ENCODE results near the gene DNAJC5G. TPM values are rescaled to one million over a fixed set of nuclear protein-coding genes. Genes with fewer than 3 reads are reported as not detected.
A peak's percentile ranks its signal among the peaks of the same experiment; 100 is the strongest.

The DNAJC5G gene
- total and polyA plus RNA-seq, 2 of the 13 experiments (the other 11 are each of a cell fraction or from before 2014, with no cell fraction given), result 0.05 TPM; not detected in 1

GRCh38 chr2:27322766-27323595, 47.7 kb downstream of the DNAJC5G start, which contains the start of gene MPV17 (continued):
- TF ChIP-seq ZNF512 (CRISPR knock-in tag; IDR thresholded peaks at IDR 0.05), result no peak
- TF ChIP-seq SYNCRIP (IDR thresholded peaks at IDR 0.05; ENCODE audit: insufficient read depth, low read depth, low read length), result no peak
- TF ChIP-seq ZBTB49 (CRISPR knock-in tag; IDR thresholded peaks at IDR 0.05; ENCODE audit: borderline replicate concordance), result peak; percentile 8; the same call in 1 of the 2 replicates
- no peak for TF ChIP-seq ZNF101 (CRISPR knock-in tag; IDR thresholded peaks at IDR 0.05; ENCODE audit: borderline replicate concordance, low read depth)
- TF ChIP-seq ZNF547 (CRISPR knock-in tag; IDR thresholded peaks at IDR 0.05), result peak; percentile 87; the same call in 1 of the 2 replicates
- TF ChIP-seq ZNF672 (CRISPR knock-in tag; IDR thresholded peaks at IDR 0.05), result no peak
- peak; percentile 79 for TF ChIP-seq GMEB1 (CRISPR knock-in tag; IDR thresholded peaks at IDR 0.05; ENCODE audit: borderline replicate concordance)
- peak; percentile 95 for TF ChIP-seq TAF1 (CRISPR knock-in tag; IDR thresholded peaks at IDR 0.05)
- TF ChIP-seq TP53 (CRISPR knock-in tag; conservative IDR thresholded peaks at IDR 0.05), result no peak; the same call in 1 of the 2 replicates
- no peak; the same call in 1 of the 2 replicates for TF ChIP-seq MLXIP (CRISPR knock-in tag; IDR thresholded peaks at IDR 0.05; ENCODE audit: borderline replicate concordance)
- TF ChIP-seq ZNF580 (CRISPR knock-in tag; IDR thresholded peaks at IDR 0.05; ENCODE audit: borderline replicate concordance, low read depth), result no peak
- no peak for TF ChIP-seq KLF13 (CRISPR knock-in tag; IDR thresholded peaks at IDR 0.05)
- 0 out of 2 replicates have a peak, but pooled peaks have one; percentile 30 for TF ChIP-seq KLF15 (CRISPR knock-in tag; IDR thresholded peaks at IDR 0.05; ENCODE audit: borderline replicate concordance)
